ENCODE results near the gene CNTNAP2. TPM values are rescaled to one million over a fixed set of nuclear protein-coding genes. Genes with fewer than 3 reads are reported as not detected.
"Not testable (repeated sequence)": the region's sequence is repeated elsewhere in the genome, so short reads cannot be mapped to it uniquely, and the experiment has no call there.

Gene CNTNAP2
- total RNA-seq, 1 experiment from 2014 or later = 0.03 TPM

- Histone ChIP-seq H3K36me3 (ENCODE audit: control insufficient read depth, insufficient read depth, low read length) (no peaks in the 10 kb centered on the region), H3K4me1 (ENCODE audit: control insufficient read depth, insufficient read depth, low read length) (no peaks in the 10 kb centered on the region), H3K27me3 (ENCODE audit: control insufficient read depth, insufficient read depth, low read length) (no peaks in the 10 kb centered on the region), H3K27ac (ENCODE audit: low read length) (no peak overlapping the region), H3K9me3 (ENCODE audit: control insufficient read depth, insufficient read depth, low read depth, low read length) (no peaks in the 10 kb centered on the region; the same call in 1 of the 2 replicates), H3K4me3 (ENCODE audit: low read depth in 2 of 2, low read length in 2 of 2) (no peak overlapping the region)
- DNase-seq (ENCODE audit: low read depth, low spot score) (no peak), ATAC-seq (no peak)
- intact Hi-C loops (cut with micrococcal nuclease; ENCODE audit: unreplicated experiment) = no loop called here
- POLR2A ChIA-PET = no interaction called here
- in situ Hi-C loops (cut with HindIII; ENCODE audit: low pct_unique_long_range_greater_than_20kb, low sequenced_read_pairs) = no loop called here
- TF ChIP-seq TCF7L2 (IDR thresholded peaks at IDR 0.05; ENCODE audit: low read depth, low read length) (no peak), CTCF (IDR thresholded peaks at IDR 0.05) (no peak), POLR2AphosphoS5 (IDR thresholded peaks at IDR 0.05; ENCODE audit: low read depth, low read length) (no peak), REST (IDR thresholded peaks at IDR 0.05; ENCODE audit: insufficient read depth in 1 of 2, low read depth in 2 of 2, low read length in 1 of 2) (no peak), SIN3A (IDR thresholded peaks at IDR 0.05; ENCODE audit: borderline replicate concordance, insufficient read depth, low read depth, low read length) (no peak)
- CTCF ChIA-PET = no interaction called here
- BruUV-seq (replicated peaks) = no TSS peak
These were observed 2328.9 kb downstream of the CNTNAP2 start for GRCh38 chr7:148445260-148446044.

GRCh38 chr7:148447221-148447849 is 2330.7 kb downstream of the CNTNAP2 start:
- DNase-seq (ENCODE audit: low read depth, low spot score) (no peak), ATAC-seq (no peak)
- no peaks in the 10 kb centered on the region; the same call in 1 of the 2 replicates for H3K9me3 ChIP-seq (ENCODE audit: control insufficient read depth, insufficient read depth, low read depth, low read length)
- POLR2A ChIA-PET = interaction anchor here (0.6 kb wide), 1 partner anchor 113 kb away, joined by 3 read pairs; no protein-coding TSS in a partner anchor
- in situ Hi-C loops (cut with HindIII; ENCODE audit: low pct_unique_long_range_greater_than_20kb, low sequenced_read_pairs) (no loop called here), intact Hi-C loops (cut with micrococcal nuclease; ENCODE audit: unreplicated experiment) (no loop called here)
- H3K4me3 ChIP-seq (ENCODE audit: low read depth in 2 of 2, low read length in 2 of 2) = no peak overlapping the region
- H3K4me1 ChIP-seq (ENCODE audit: control insufficient read depth, insufficient read depth, low read length) = no peaks in the 10 kb centered on the region
- no peak for TF ChIP-seq TCF7L2 (IDR thresholded peaks at IDR 0.05; ENCODE audit: low read depth, low read length)
- no peak for TF ChIP-seq SIN3A (IDR thresholded peaks at IDR 0.05; ENCODE audit: borderline replicate concordance, insufficient read depth, low read depth, low read length)
- no peak for TF ChIP-seq CTCF (IDR thresholded peaks at IDR 0.05)
- TF ChIP-seq POLR2AphosphoS5 (IDR thresholded peaks at IDR 0.05; ENCODE audit: low read depth, low read length) = no peak
- TF ChIP-seq REST (IDR thresholded peaks at IDR 0.05; ENCODE audit: insufficient read depth in 1 of 2, low read depth in 2 of 2, low read length in 1 of 2) = no peak
- CTCF ChIA-PET = no interaction called here
- H3K36me3 ChIP-seq (ENCODE audit: control insufficient read depth, insufficient read depth, low read length) = no peaks in the 10 kb centered on the region
- H3K27ac ChIP-seq (ENCODE audit: low read length) = no peak overlapping the region
- H3K27me3 ChIP-seq (ENCODE audit: control insufficient read depth, insufficient read depth, low read length) = no peaks in the 10 kb centered on the region
- BruUV-seq (replicated peaks) = no TSS peak

- in situ Hi-C loops (cut with HindIII; ENCODE audit: low pct_unique_long_range_greater_than_20kb, low sequenced_read_pairs); H3K36me3 ChIP-seq (ENCODE audit: control insufficient read depth, insufficient read depth, low read length); H3K4me1 ChIP-seq (ENCODE audit: control insufficient read depth, insufficient read depth, low read length); POLR2A ChIA-PET; BruUV-seq (replicated peaks); CTCF ChIA-PET; H3K4me3 ChIP-seq (ENCODE audit: low read depth in 2 of 2, low read length in 2 of 2); H3K27me3 ChIP-seq (ENCODE audit: control insufficient read depth, insufficient read depth, low read length); intact Hi-C loops (cut with micrococcal nuclease; ENCODE audit: unreplicated experiment); H3K27ac ChIP-seq (ENCODE audit: low read length); H3K9me3 ChIP-seq (ENCODE audit: control insufficient read depth, insufficient read depth, low read depth, low read length); ATAC-seq; DNase-seq (ENCODE audit: low read depth, low spot score): not testable (repeated sequence)
These were observed 2334.9 kb downstream of the CNTNAP2 start for GRCh38 chr7:148451526-148451925.
